Left ventricle myocardium superior (tissue), 1 donor: ENCODE measurements around the gene SLC2A4RG. TPM values are rescaled to one million over a fixed set of nuclear protein-coding genes. Genes with fewer than 3 reads are reported as not detected.

Experiments
- ATAC-seq: fragments of 200-7000 bp; cut with Tn5 transposase; one replicate; pipeline ENCODE4 v1.9.1; 2020; ENCODE audit warnings: mild to moderate bottlenecking, moderate library complexity
- DNase-seq: peaks from one replicate; pipeline ENCODE4 v3.0.0-alpha.2; 2020
- intact Hi-C: fragments of 100-400 bp; cut with micrococcal nuclease; formaldehyde crosslinking; loops from one replicate; pipeline ENCODE4 v1.11.0; 2022
- total RNA-seq: library from RNA; stranded (reverse); fragmentation: NEBNext Ultra II Directional; extraction: Animal tissue kit (Norgen Biotek cat#: 25700); gene quantifications from one replicate; pipeline ENCODE4 v1.2.1, GENCODE V29; 2021
- donor health status: DM: no; HTN: yes; CAD: no; lungs with severe emphysema.

The SLC2A4RG gene
- total RNA-seq, 1 donor from 2014 or later: 104 TPM

DNA sequence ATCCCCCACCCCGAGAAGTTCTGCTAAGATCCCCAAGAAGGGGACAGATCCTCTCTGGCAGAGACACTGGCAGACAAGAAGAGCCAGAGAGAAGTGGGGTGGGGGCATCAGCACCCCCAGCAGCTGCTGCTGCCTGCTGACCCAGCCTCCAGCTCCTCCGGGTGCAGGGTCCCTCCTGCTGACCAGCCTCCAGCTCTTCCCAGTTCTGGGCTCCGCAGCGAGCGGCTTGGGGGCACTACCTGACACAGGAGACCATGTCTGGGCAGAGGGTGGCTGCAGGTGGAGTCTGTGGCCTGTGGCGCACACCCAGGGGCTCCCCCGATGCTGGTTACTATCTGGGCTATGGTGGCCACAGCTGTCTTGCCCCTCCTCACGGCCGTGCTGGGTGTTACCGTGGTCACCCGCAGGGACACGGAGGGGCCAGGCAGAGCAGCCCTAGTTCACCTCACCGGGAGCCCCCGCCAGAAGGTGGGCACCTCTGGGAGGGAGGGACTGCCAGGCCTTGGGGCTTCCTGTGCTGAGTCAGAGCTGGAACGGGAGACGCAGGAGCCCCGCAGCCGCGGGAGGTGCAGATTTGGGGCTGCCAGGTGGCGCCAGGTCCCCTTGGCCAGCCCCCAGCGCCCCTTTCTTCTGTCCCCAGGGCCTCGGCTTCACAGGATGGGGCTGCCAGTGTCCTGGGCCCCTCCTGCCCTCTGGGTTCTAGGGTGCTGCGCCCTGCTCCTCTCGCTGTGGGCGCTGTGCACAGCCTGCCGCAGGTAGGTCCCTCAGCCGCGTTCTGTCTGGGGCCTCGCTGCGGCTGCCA is 2.5 kb upstream of the SLC2A4RG start:
- DNase-seq (peak; percentile 32), ATAC-seq (no peak)

DNA sequence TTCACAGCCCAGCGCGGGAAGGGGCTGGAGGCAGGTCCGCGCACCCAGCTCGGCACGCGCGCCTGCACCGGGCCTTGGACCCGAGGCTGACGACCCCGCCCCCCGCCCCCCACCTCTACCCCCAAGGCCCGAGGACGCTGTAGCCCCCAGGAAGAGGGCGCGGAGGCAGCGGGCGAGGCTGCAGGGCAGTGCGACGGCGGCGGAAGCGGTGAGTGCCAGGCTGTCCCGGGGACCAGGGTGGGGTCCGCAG is 2.0 kb upstream of the SLC2A4RG start:
- intact Hi-C loops: no loop called here
- ATAC-seq (no peak), DNase-seq (no peak)

More for the DNA sequence above, 2.5 kb upstream of the SLC2A4RG start:
- intact Hi-C loops: no loop called here

DNA sequence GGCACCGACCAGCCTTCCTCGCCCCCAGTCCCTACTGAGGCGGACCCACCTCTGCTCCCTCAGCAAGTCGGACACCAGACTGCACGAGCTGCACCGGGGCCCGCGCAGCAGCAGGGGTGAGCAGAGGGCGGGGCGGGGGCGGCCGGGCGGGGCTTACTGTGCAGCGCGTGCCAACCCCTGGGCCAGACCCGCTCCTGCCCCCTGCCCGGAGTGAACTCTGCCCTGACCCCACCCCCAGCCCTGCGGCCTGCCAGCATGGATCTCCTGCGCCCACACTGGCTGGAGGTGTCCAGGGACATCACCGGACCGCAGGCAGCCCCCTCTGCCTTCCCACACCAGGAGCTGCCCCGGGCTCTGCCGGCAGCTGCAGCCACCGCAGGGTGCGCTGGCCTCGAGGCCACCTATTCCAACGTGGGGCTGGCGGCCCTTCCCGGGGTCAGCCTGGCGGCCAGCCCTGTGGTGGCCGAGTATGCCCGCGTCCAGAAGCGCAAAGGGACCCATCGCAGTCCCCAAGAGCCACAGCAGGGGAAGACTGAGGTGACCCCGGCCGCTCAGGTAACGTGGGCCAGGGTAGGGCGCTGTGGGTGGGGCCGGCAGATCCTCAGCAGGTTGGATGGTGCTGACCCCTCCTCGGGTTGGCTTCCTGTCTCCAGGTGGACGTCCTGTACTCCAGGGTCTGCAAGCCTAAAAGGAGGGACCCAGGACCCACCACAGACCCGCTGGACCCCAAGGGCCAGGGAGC is 1.5 kb upstream of the SLC2A4RG start:
- no peak for DNase-seq
- intact Hi-C loops: no loop called here
- no peak for ATAC-seq

DNA sequence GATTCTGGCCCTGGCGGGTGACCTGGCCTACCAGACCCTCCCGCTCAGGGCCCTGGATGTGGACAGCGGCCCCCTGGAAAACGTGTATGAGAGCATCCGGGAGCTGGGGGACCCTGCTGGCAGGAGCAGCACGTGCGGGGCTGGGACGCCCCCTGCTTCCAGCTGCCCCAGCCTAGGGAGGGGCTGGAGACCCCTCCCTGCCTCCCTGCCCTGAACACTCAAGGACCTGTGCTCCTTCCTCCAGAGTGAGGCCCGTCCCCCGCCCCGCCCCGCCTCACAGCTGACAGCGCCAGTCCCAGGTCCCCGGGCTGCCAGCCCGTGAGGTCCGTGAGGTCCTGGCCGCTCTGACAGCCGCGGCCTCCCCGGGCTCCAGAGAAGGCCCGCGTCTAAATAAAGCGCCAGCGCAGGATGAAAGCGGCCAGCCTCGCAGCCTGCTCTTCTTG is 868 bp upstream of the SLC2A4RG start:
- DNase-seq (peak; percentile 86), ATAC-seq (peak; percentile 57)
- intact Hi-C loops: no loop called here

DNA sequence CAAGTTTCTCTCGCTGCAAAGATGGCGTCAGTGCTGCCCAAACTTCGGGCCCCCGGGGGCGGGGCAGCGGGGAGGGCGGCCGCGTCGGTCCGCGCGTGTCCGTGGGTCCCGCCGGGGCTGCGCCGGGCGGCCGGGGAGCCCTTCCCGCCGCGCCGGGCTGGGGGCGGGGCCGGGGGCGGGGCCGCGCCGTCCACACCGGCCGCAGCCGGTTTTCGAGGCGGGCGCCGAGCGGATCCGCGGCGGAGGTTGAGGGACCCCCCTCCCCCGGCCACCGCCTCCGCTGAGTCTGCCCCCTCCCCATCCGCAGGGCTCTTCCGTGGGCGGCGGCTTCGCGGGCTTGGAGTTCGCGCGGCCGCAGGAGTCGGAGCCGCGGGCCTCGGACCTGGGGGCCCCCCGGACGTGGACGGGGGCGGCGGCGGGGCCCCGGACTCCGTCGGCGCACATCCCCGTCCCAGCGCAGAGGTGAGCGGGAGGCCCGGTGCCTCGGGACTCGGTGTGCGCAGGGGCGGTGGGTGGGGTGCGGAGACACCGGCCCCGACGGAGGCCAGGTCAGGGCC is 572 bp downstream of the SLC2A4RG start:
- DNase-seq: peak; percentile 78
- ATAC-seq: peak; percentile 11
- intact Hi-C loops: no loop called here

DNA sequence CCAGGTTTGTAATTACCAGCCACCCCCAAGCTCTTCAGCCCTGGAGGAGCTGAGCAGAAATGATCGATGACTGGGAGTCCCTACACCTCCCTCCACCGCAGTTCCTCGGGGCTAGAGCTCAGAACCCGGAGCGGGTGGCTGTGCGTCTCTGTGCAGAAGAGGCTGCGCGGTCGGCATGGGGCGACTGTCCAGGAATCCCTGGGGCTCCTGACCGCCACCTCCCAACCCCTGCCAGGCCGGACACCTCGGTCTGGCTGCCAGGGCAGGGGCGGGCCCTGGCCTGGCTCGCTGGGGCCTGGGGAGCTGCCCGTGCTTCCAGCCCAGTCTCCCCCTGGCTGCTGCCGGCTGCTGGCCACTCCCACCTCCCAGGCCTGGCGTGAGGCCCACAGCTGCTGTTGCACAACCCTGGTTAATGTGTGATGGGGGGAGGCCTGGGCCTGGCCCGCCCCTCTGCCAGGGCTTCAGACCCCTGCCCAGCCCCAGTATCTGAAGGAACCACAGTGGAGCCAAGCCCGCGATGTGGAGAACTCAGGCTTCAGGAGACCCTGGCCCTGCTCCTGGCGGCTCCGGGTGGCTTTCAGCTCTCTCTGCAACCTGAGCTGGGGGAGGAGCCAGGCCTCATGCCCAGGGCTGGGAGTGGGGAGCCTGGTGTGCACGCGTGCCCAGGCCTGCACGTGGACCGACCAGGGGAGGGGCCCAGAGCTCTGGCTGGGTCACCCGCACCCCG is 1.2 kb downstream of the SLC2A4RG start:
- intact Hi-C loops: no loop called here
- peak; percentile 80 for ATAC-seq
- DNase-seq: peak; percentile 97

DNA sequence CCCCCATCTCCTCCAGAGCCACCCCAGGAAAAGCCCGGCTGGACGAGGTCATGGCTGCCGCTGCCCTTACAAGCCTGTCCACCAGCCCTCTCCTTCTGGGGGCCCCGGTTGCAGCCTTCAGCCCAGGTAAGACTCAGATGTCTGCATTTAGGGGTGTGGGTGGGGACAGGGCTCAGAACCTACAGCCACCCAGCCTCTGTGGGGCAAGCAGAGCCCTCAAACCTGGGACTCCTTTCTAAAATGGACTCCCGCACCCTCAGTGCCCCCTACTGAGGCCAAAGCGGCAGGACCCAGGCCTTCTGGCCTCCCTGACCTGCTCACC is 1.7 kb downstream of the SLC2A4RG start:
- no peak for ATAC-seq
- no peak for DNase-seq
- intact Hi-C loops: no loop called here

DNA sequence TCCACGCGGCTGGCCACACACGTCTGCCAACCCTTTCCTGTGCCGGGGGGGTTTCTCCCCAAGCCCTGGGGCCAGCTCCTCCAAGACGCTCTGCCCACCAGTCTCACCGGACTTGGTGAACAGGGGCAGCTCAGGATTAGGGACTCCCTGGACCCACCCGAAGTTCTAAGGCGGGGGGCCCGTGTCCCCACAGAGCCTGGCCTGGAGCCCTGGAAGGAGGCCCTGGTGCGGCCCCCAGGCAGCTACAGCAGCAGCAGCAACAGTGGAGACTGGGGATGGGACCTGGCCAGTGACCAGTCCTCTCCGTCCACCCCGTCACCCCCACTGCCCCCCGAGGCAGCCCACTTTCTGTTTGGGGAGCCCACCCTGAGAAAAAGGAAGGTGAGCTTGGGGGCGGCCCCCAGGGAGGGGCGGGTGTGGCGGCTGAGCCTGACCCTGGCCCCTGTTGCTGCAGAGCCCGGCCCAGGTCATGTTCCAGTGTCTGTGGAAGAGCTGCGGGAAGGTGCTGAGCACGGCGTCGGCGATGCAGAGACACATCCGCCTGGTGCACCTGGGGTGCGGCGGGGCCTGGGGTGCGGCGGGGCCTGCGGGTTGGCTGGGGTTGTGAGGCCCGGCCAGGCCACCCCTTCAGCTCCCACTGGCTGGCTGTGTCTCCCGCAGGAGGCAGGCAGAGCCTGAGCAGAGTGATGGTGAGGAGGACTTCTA is 2.3 kb downstream of the SLC2A4RG start:
- DNase-seq (no peak), ATAC-seq (no peak)
- intact Hi-C loops: no loop called here

DNA sequence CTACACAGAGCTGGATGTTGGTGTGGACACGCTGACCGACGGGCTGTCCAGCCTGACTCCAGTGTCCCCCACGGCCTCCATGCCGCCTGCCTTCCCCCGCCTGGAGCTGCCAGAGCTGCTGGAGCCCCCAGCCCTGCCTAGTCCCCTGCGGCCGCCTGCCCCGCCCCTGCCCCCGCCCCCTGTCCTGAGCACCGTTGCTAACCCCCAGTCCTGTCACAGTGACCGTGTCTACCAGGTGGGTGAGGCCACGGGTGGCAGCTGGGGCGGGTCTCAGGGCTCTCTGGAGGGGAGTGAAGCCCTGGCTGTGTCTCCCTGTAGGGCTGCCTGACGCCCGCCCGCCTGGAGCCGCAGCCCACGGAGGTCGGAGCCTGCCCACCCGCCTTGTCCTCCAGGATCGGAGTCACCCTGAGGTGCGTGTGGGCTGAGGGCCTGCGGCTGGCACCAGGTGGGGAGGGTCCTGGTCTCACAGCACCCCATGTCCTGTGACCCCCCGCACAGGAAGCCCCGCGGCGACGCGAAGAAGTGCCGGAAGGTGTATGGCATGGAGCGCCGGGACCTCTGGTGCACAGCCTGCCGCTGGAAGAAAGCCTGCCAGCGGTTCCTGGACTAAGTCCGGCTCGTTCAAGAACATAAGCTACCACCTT is 2.9 kb downstream of the SLC2A4RG start:
- intact Hi-C loops: no loop called here
- ATAC-seq: no peak
- no peak for DNase-seq

DNA sequence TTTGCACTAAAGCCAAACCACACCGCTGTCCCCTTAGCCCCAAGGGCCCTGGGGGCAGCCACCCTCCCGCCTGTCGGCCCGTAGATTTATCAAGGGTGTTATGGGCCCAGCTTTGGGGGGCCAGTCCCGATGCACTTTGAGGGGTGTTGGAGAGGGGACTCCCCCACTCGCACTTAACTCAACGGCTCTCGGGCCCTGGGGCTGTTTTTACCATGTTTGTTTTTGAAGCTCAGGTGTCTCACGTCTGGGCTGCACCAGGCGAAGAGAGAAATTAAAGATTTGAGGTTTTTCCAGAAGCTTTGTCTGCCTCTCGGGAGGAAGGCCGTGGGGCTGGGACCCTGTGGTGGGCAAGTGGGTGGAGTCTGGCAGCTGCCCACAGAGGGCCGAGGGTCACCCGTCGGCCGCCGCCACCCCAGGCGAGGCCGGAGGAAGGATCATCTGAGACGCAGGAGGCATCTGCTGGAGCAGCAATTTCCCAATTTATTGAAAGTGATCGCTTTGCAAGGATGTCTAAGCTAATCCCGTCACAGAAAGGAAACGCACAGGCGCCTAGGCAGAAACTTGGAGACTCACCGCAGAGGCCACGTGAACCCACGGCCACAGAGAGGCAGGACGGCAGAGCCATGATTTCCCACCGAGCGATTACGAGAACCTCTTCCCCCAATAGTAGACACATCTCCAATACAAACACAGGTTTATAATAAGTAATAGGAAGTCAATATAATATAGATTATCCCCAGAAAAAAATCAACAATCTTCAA is 3.8 kb downstream of the SLC2A4RG start:
- no peak for DNase-seq
- no peak for ATAC-seq
- intact Hi-C loops: no loop called here

DNA sequence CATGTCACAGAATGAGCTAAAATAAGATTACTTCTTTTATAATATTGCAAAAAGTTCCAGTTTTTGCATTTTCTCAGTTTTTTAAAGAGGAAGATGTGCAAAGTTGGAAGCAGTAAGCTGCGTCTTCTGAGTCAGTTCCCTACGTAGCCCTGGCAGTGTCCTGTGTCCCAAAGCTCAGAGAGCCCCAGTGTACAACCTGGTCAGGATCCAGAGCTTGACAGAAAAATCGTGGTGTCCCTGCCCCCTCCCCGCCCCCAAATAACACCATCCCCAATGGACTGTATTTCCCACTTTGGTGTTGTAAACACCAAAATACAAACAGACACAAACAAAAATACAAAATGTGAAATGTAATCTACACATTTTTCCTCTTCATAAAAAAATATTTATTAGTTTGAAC is 4.6 kb downstream of the SLC2A4RG start:
- DNase-seq: no peak
- intact Hi-C loops: no loop called here

DNA sequence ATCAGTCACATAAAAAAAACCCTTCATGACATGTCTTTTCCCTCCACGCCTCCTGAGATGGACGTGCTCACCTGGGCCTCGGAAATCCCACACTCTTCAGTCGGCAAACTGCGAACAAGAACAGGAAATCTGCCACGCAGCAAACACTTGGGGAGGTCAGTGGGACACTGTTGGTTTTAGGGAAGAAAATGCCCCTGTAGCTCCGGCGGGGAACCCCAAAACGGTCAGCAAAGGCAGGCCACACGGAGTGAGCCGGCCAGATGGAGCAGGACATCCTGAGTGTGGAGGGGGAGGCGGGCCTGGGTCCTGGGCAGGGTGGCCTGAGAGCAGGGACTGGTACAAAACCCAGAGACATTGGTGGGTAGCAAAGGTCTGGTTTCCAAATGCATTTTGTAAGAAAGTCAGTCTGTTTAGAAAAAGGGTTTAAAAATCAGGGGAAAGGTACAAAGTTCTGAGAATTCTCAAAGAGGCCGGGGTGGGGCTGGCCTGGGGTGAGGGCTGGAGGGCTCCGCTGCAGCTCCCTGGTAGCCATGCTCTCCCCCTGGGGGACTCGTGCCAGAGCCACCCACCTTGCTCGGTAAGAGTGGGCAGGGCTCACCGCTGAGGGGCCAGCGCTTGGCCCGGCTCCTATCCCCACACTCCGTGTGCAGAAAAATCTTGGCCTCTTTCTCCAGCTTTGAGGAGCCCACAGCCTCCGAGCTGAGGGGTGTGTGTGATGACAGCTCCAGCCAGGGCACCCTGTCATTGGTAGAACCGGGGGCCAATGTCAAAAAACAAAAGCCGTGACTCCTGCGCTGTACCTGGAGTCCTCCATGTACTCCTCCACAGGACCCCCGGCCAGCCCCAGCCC is 5.2 kb downstream of the SLC2A4RG start:
- intact Hi-C loops: no loop called here
- DNase-seq: no peak
- ATAC-seq: no peak

More for the DNA sequence above, 4.6 kb downstream of the SLC2A4RG start:
- ATAC-seq: no peak

DNA sequence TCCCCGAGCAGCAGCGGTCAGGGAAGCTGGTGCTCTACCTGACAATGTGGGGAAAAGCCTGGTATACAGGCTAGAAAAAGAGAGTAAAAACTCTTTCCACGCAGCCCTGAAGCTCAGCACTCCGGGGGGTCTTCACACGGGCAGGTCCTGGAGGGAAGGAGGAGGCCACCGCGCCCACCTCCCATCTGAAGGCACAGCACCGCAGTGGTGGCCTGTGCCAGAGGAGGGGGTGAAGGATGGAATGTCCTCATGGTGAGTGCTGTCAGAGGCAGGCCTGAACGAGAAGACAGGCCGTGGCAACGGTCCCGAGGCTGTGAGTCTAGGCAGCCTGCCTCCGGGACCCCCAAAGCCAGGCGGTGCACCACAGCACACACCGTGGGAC is 5.8 kb downstream of the SLC2A4RG start:
- intact Hi-C loops: no loop called here
- no peak for ATAC-seq
- DNase-seq: no peak

DNA sequence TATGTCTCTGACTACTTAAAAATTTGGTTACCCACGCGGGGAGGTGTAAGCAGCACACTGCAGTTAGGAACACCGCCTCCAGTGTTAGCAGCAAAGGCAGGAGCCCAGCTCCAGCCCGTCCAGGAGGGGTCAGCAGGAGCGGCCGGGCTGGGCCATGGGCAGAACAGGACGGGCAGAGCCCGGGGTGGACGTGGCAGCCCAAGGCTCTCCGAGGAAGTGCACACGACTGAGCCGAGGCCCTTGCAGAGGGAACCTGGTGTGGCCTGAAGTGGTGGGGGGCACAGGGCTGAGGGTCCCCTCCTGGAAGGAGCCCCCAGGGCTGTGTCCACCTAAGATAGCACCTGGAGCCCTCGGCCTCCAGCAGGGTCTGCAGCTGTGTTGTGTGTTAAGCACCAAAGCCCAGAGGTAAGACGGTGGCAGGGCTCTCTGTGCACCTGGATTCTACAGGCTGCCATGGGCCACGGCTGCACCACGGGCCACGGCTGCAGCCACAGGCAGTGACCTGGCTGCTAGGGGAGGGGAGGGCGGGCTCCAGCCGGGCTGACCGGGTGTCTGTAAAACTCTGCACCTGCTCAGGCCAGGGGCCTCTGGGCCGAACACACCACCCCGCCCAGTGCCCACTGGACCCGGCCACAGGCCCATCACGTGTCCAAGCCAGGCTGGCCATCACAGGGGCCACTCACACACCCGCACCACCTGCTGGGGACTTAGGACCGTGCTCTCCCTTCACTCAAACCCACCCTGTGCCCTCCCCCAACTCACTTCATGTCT is 6.6 kb downstream of the SLC2A4RG start:
- ATAC-seq: no peak
- DNase-seq: no peak
- intact Hi-C loops: no loop called here

DNA sequence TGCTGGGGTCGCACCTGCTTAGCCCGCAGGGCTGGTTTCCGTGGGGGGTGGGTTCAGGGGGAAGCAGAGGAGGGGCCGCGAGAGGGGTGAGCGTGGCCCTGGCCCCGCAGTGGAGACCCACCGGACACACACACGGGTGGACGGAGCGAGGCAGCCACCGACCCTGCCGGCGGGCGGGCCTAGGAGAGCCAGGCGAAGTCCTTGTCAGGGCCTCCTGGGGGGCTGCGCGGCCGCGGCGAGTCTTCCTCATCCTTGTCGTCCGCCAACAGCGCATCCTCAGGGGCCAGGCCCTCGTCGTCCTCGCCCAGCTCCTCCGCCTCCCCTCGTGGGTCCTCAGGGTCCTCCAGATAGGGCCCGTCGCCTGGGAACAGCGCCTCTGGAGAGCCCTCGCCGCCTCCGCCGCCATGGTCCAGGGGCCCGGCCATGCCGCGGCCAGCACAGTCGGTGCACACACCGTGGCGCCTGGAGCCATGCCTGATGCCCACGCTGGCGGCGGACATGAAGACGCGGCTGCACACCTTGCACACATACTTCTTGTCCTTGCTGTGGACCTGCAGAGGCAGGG is 7.3 kb downstream of the SLC2A4RG start:
- intact Hi-C loops: no loop called here
- DNase-seq (no peak), ATAC-seq (no peak)

DNA sequence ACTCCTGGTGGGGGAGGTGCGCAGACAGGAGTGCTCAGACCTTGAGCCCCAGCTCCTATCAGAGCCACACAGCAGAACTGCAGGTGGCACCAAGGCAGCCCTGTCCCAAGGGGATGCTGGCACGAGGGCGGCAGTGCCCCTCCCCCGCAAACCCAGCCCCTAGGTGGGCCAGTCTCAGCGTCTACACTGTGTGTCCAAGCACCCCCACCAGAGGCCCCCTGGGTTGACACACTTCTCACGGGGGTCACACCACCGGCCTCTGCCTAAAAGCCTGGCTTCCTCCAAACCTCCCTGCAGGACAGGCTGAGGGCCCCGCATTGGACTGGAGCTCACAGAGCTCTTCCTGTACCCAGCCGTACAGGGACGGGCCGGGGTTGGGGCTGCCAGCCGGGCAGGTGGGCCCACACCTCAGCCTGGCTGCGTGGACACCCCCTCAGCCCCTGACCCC is 8.1 kb downstream of the SLC2A4RG start:
- ATAC-seq (peak; percentile 10), DNase-seq (no peak)
- intact Hi-C loops: no loop called here
